ENCODE data around the gene NARF. TPM values are rescaled to one million over a fixed set of nuclear protein-coding genes. Genes with fewer than 3 reads are reported as not detected.

The NARF gene
- total RNA-seq, 4 donors from 2014 or later = 44.1 to 133 (median 61.1) TPM

- in situ Hi-C loops (cut with MboI; ENCODE audit: low pct_ligation_motif_present in 1 of 4, low pct_unique_long_range_greater_than_20kb in 1 of 4, low sequenced_read_pairs in 3 of 4) (loop anchor here in 2 of 4 donors (5.0 to 10.0 kb wide), 2 partner anchors 63 to 66 kb away; partner anchors contain the start of gene TEX19 (in 1 of the 2)), intact Hi-C loops (cut with DNase I; ENCODE audit: low total_unique reads) (no loop called here)
- DNase-seq = peak; percentile 90
- no peak for TF ChIP-seq EP300 (IDR thresholded peaks at IDR 0.05; ENCODE audit: low read depth)
- TF ChIP-seq POLR2A (IDR thresholded peaks at IDR 0.05) = peak; percentile 55
- TF ChIP-seq CTCF (IDR thresholded peaks at IDR 0.05) = peak in 2 of 5 experiments; percentile 1 to 22
- TF ChIP-seq POLR2AphosphoS5 (IDR thresholded peaks at IDR 0.05) = peak in 2 of 3 donors; percentile 54 to 63
- peak within 1 kb of the TSS; percentile 87 to 97 (median 92) for H3K27ac ChIP-seq
- peak within 1 kb of the TSS; percentile 74 to 80 (median 75) for H3K4me3 ChIP-seq
- H3K36me3 ChIP-seq = no peaks in the 10 kb centered on the region
- WGBS, 2 donors (ENCODE audit: low coverage in 1 of 2) = 2% methylated on average over 35 of the region's 108 CpGs; no CpG with 5 or more reads in 1 of the 2 donors
- H3K4me1 ChIP-seq = peaks cover 4 to 26% (median 20%) of the 10 kb centered on the region in 4 donors
- H3K27me3 ChIP-seq = no peaks in the 10 kb centered on the region
- no peaks in the 10 kb centered on the region for H3K9me3 ChIP-seq
Measured at GRCh38 chr17:82418001-82418986, 40.2 kb upstream of the NARF start, which contains the start of the genes HEXD and OGFOD3. Gene HEXD (plus strand): TSS chr17:82418347. CDS start chr17:82419800, 1,453 bp downstream. Gene OGFOD3 (minus strand): TSS chr17:82418586. CDS start chr17:82418485, 101 bp downstream.

GRCh38 chr17:82419540-82419939, 39.0 kb upstream of the NARF start:
- 64 to 82% methylated on average over 2 of the region's 2 CpGs for WGBS, 2 donors (ENCODE audit: low coverage in 1 of 2)
- Histone ChIP-seq H3K36me3 (no peaks in the 10 kb centered on the region), H3K4me3 (peak overlapping the region in 3 of 4 donors; percentile 74 to 80 (median 75)), H3K27me3 (no peaks in the 10 kb centered on the region), H3K9me3 (no peaks in the 10 kb centered on the region), H3K27ac (peak overlapping the region; percentile 87 to 97 (median 92)), H3K4me1 (peaks cover 4 to 23% (median 16%) of the 10 kb centered on the region in 4 donors)
- in situ Hi-C loops (cut with MboI; ENCODE audit: low pct_ligation_motif_present in 1 of 4, low pct_unique_long_range_greater_than_20kb in 1 of 4, low sequenced_read_pairs in 3 of 4) (loop anchor here in 2 of 4 donors (5.0 to 10.0 kb wide), 2 partner anchors 65 to 67 kb away; partner anchors contain the start of gene TEX19 (in 1 of the 2)), intact Hi-C loops (cut with DNase I; ENCODE audit: low total_unique reads) (no loop called here)
- DNase-seq = no peak
- TF ChIP-seq POLR2AphosphoS5 (IDR thresholded peaks at IDR 0.05) (no peak), POLR2A (IDR thresholded peaks at IDR 0.05) (no peak), EP300 (IDR thresholded peaks at IDR 0.05; ENCODE audit: low read depth) (no peak)

GRCh38 chr17:82424001-82424862, 34.3 kb upstream of the NARF start:
- in situ Hi-C loops (cut with MboI; ENCODE audit: low pct_ligation_motif_present in 1 of 4, low pct_unique_long_range_greater_than_20kb in 1 of 4, low sequenced_read_pairs in 3 of 4) (no loop called here), intact Hi-C loops (cut with DNase I; ENCODE audit: low total_unique reads) (no loop called here)
- Histone ChIP-seq H3K9me3 (no peaks in the 10 kb centered on the region), H3K36me3 (no peaks in the 10 kb centered on the region), H3K27ac (no peak overlapping the region), H3K27me3 (no peaks in the 10 kb centered on the region), H3K4me3 (no peak overlapping the region), H3K4me1 (peaks cover 0 to 8% (median 5%) of the 10 kb centered on the region in 4 donors)
- WGBS, 2 donors (ENCODE audit: low coverage in 1 of 2) = 87 to 88% methylated on average over 14 to 25 of the region's 25 CpGs
- peak; percentile 55 for DNase-seq
- TF ChIP-seq CTCF (IDR thresholded peaks at IDR 0.05) (peak; percentile 51 to 68 (median 62)), POLR2AphosphoS5 (IDR thresholded peaks at IDR 0.05) (no peak)

GRCh38 chr17:82424863-82425159, 33.7 kb upstream of the NARF start:
- H3K4me1 ChIP-seq = peaks cover 0 to 2% (median 0%) of the 10 kb centered on the region in 4 donors
- no peak overlapping the region for H3K27ac ChIP-seq
- no peaks in the 10 kb centered on the region for H3K9me3 ChIP-seq
- 88 to 92% methylated on average over 2 of the region's 2 CpGs for WGBS, 2 donors (ENCODE audit: low coverage in 1 of 2)
- H3K4me3 ChIP-seq = no peak overlapping the region
- TF ChIP-seq POLR2A (IDR thresholded peaks at IDR 0.05) (no peak), EP300 (IDR thresholded peaks at IDR 0.05; ENCODE audit: low read depth) (no peak), POLR2AphosphoS5 (IDR thresholded peaks at IDR 0.05) (no peak), CTCF (IDR thresholded peaks at IDR 0.05) (no peak)
- H3K36me3 ChIP-seq = no peaks in the 10 kb centered on the region
- no peaks in the 10 kb centered on the region for H3K27me3 ChIP-seq
- in situ Hi-C loops (cut with MboI; ENCODE audit: low pct_ligation_motif_present in 1 of 4, low pct_unique_long_range_greater_than_20kb in 1 of 4, low sequenced_read_pairs in 3 of 4) (no loop called here), intact Hi-C loops (cut with DNase I; ENCODE audit: low total_unique reads) (no loop called here)
- DNase-seq = no peak

Measured in transverse colon (tissue), 4 donors.